H9 (cell line): ENCODE data around the gene RPS23. TPM values are rescaled to one million over a fixed set of nuclear protein-coding genes. Genes with fewer than 3 reads are reported as not detected.
A peak's percentile ranks its signal among the peaks of the same experiment; 100 is the strongest.

ENCODE experiments used
- DNase-seq: peaks from one replicate; pipeline ENCODE4 v3.0.0-alpha.2; 2017
- H2AFZ ChIP-seq: one replicate; pipeline ENCODE4 v1.6.1; 2013; ENCODE audit warnings: mild to moderate bottlenecking, low read length, control low read depth, moderate library complexity
- H2AK5ac ChIP-seq: 2 replicates; pipeline ENCODE4 v1.6.1; 2013; ENCODE audit warnings: low read length, control low read depth, mixed read lengths; ENCODE audit not compliant: insufficient read length
- H2BK120ac ChIP-seq: one replicate; pipeline ENCODE4 v1.6.1; 2013; ENCODE audit warnings: low read depth, mild to moderate bottlenecking, low read length, control low read depth, inconsistent platforms; ENCODE audit not compliant: poor library complexity, severe bottlenecking
- H2BK12ac ChIP-seq: 2 replicates; pipeline ENCODE4 v1.6.1; 2013; ENCODE audit warnings: low read length, control low read depth, mixed read lengths, low read depth; ENCODE audit not compliant: insufficient read length
- H2BK15ac ChIP-seq: 2 replicates; pipeline ENCODE4 v1.6.1; 2013; ENCODE audit warnings: low read depth, low read length, control low read depth
- H2BK20ac ChIP-seq: one replicate; pipeline ENCODE4 v1.6.1; 2013; ENCODE audit warnings: low read depth, mild to moderate bottlenecking, low read length, control low read depth, inconsistent platforms; ENCODE audit not compliant: poor library complexity, severe bottlenecking
- H2BK5ac ChIP-seq: 2 replicates; pipeline ENCODE4 v1.6.1; 2013; ENCODE audit warnings: low read length, control low read depth, mixed read lengths; ENCODE audit not compliant: insufficient read length
- H3K14ac ChIP-seq: 2 replicates; pipeline ENCODE4 v1.6.1; 2013; ENCODE audit warnings: low read length, control low read depth; ENCODE audit not compliant: insufficient read depth
- H3K18ac ChIP-seq: 2 replicates; pipeline ENCODE4 v1.6.1; 2013; ENCODE audit warnings: low read depth, mild to moderate bottlenecking, mixed read lengths, low read length, control low read depth; ENCODE audit not compliant: insufficient read length
- H3K23ac ChIP-seq: 2 replicates; pipeline ENCODE4 v1.6.1; 2013; ENCODE audit warnings: low read length, control low read depth, mixed read lengths, low read depth; ENCODE audit not compliant: insufficient read length
- H3K23me2 ChIP-seq: 2 replicates; pipeline ENCODE4 v1.6.1; 2013; ENCODE audit warnings: low read depth, mild to moderate bottlenecking, mixed read lengths, low read length, control low read depth; ENCODE audit not compliant: insufficient read length, poor library complexity, severe bottlenecking
- H3K27ac ChIP-seq: 2 replicates; pipeline ENCODE4 v1.5.1; 2013; ENCODE audit warnings: low read length, control low read depth, mixed read lengths, low read depth; ENCODE audit not compliant: insufficient read length
- H3K27me3 ChIP-seq: 2 replicates; pipeline ENCODE4 v1.6.1; 2013; ENCODE audit warnings: low read length, control low read depth, inconsistent platforms; ENCODE audit not compliant: insufficient read depth
- H3K4ac ChIP-seq: 2 replicates; pipeline ENCODE4 v1.6.1; 2013; ENCODE audit warnings: low read depth, mild to moderate bottlenecking, control low read depth, inconsistent platforms, low read length, moderate library complexity
- H3K4me1 ChIP-seq: 2 replicates; pipeline ENCODE4 v1.6.1; 2013; ENCODE audit warnings: low read length, control low read depth, inconsistent platforms; ENCODE audit not compliant: insufficient read depth
- H3K4me2 ChIP-seq: 2 replicates; pipeline ENCODE4 v1.6.1; 2013; ENCODE audit warnings: low read length, control low read depth, mixed read lengths; ENCODE audit not compliant: insufficient read length, insufficient read depth
- H3K56ac ChIP-seq: 2 replicates; pipeline ENCODE4 v1.6.1; 2013; ENCODE audit warnings: low read depth, mild to moderate bottlenecking, mixed read lengths, low read length, control low read depth; ENCODE audit not compliant: insufficient read length
- H3K79me1 ChIP-seq: 2 replicates; pipeline ENCODE4 v1.6.1; 2013; ENCODE audit warnings: low read depth, mild to moderate bottlenecking, moderate library complexity, low read length, control low read depth, inconsistent platforms; ENCODE audit not compliant: insufficient read depth, poor library complexity, severe bottlenecking
- H3K79me2 ChIP-seq: 2 replicates; pipeline ENCODE4 v1.6.1; 2013; ENCODE audit warnings: low read length, control low read depth, inconsistent platforms; ENCODE audit not compliant: insufficient read depth
- H3K9ac ChIP-seq: 2 replicates; pipeline ENCODE4 v1.6.1; 2013; ENCODE audit warnings: low read length, control low read depth, mixed read lengths; ENCODE audit not compliant: insufficient read length; ENCODE audit errors: extremely low read depth
- H3K9me3 ChIP-seq: one replicate; pipeline ENCODE4 v1.6.1; 2013; ENCODE audit warnings: low read depth, low read length, inconsistent platforms; ENCODE audit not compliant: control insufficient read depth
- H3T11ph ChIP-seq: one replicate; pipeline ENCODE4 v1.6.1; 2013; ENCODE audit warnings: mild to moderate bottlenecking, low read length, control low read depth, inconsistent platforms
- H4K20me1 ChIP-seq: one replicate; pipeline ENCODE4 v1.6.1; 2013; ENCODE audit not compliant: control insufficient read depth, insufficient read length, insufficient read depth
- H4K5ac ChIP-seq: 2 replicates; pipeline ENCODE4 v1.6.1; 2013; ENCODE audit warnings: low read depth, mild to moderate bottlenecking, mixed read lengths, low read length, control low read depth; ENCODE audit not compliant: insufficient read length
- H4K8ac ChIP-seq: replicated peaks from 2 replicates; pipeline ENCODE4 v1.6.1; 2013; ENCODE audit warnings: low read length, control low read depth, mixed read lengths, low read depth; ENCODE audit not compliant: insufficient read length
- H4K91ac ChIP-seq: 2 replicates; pipeline ENCODE4 v1.6.1; 2013; ENCODE audit warnings: low read depth, mild to moderate bottlenecking, moderate library complexity, mixed read lengths, low read length, control low read depth; ENCODE audit not compliant: insufficient read length
- H3K27ac Mint-ChIP-seq, 3 experiments: 2 replicates in 2 of 3; 3 replicates in 1 of 3; pipeline ENCODE4 v1.8.0; 2020 to 2021; ENCODE audit warnings: mixed read lengths in 3 of 3, mild to moderate bottlenecking in 1 of 3, moderate library complexity in 1 of 3
- H3K27me3 Mint-ChIP-seq: 2 replicates; pipeline ENCODE4 v1.8.0; 2021; ENCODE audit warnings: low read depth, mild to moderate bottlenecking, moderate library complexity, mixed read lengths
- H3K36me3 Mint-ChIP-seq, 3 experiments: 2 replicates in 2 of 3; 3 replicates in 1 of 3; pipeline ENCODE4 v1.8.0; 2020 to 2021; ENCODE audit warnings: low read depth in 3 of 3, mixed read lengths in 3 of 3; ENCODE audit not compliant: insufficient read depth in 1 of 3
- H3K4me1 Mint-ChIP-seq, 2 experiments: 2 replicates each; pipeline ENCODE4 v1.8.0; 2020; ENCODE audit warnings: mixed read lengths in 2 of 2
- H3K4me3 Mint-ChIP-seq, 2 experiments: 2 replicates in 1 of 2; 3 replicates in 1 of 2; pipeline ENCODE4 v1.8.0; 2020 to 2021; ENCODE audit warnings: mild to moderate bottlenecking in 2 of 2, mixed read lengths in 2 of 2, moderate library complexity in 1 of 2
- H3K9me3 Mint-ChIP-seq, 2 experiments: 2 replicates in 1 of 2; 3 replicates in 1 of 2; pipeline ENCODE4 v1.8.0; 2020; ENCODE audit warnings: mild to moderate bottlenecking in 2 of 2, mixed read lengths in 2 of 2, moderate library complexity in 1 of 2
- CTCF ChIP-seq: fragments of 200-600 bp; sonication (generic); conservative IDR thresholded peaks from 3 replicates; pipeline ENCODE4 v1.8.0; 2021; ENCODE audit warnings: antibody characterized with exemption, mild to moderate bottlenecking
- WGBS: extraction: QIAGEN DNeasy Blood & Tissue Kit; methylation state at CpG from one replicate; pipeline ENCODE4 v1.1.7; 2013; ENCODE audit warnings: missing lambda C conversion rate, low lambda C conversion rate, mixed read lengths; ENCODE audit not compliant: insufficient read length; ENCODE audit errors: extremely low coverage; 5-methylcytosine and 5-hydroxymethylcytosine counted together
- long read RNA-seq: library from polyadenylated mRNA; unstranded; transcript quantifications from one replicate; pipeline ENCODE4 v2.0.0, GENCODE V29; 2020
- total RNA-seq: library from RNA; stranded (reverse); gene quantifications from 2 replicates; pipeline ENCODE4 v1.2.1, GENCODE V29; 2021

RPS23 gene
- total RNA-seq = 2,916 and 2,922 TPM in 2 replicates
- long read RNA-seq, transcript RPS23-201 (4 exons, 3,437 nt) = major isoform, 412 of 454 reads
- long read RNA-seq, transcript RPS23-203 (3 exons, 576 nt) = minor isoform, 17 of 454 reads
- long read RNA-seq, partial matches to known transcripts = 2 of 454 reads
- long read RNA-seq, other reads (novel, unspliced or antisense) = 20 of 454 reads

DNA sequence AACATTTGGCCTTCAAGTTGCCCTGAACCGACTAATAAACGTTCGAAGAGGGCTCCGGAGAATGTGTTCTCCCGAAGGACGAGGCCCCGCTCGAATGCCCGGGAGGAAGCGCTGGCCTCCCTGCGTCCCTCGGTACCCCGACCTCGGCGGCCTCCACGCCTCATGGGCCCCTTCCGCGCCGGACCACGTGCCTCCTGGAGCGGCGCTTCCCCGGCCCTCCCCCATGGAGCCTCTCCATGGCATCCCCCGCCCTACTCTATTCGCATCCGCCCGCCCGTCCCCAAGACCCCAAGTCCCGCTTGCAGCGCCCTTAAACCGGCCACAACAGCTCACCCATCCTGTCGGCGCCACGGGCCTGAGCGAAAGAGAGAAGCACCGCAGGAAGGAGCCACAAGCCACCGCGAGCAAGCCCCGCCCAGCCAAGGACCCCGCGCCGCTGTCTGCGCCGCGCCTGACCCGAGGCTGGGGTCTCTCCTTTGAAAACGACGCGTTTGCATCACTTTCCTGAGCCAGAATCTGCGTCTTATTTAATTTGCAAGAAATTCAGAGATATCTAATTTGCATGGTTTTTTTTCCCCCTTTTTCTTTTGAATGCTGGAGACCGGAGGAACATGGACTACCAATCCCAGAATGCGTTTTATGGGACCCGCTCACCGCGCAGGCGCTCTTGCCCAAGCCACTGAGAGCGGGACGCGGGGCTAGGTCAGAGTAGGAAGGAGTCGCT, at the start of gene RPS23:
RPS23 (minus strand) TSS at position 368 of the 724 bp plus-strand sequence; CDS start at position 337, 31 bp downstream.
- H4K91ac ChIP-seq = no peak within 1 kb of the TSS
- H3K79me1 ChIP-seq = no peaks in the 10 kb centered on the region
- peak within 1 kb of the TSS; percentile 58 for H3K4me2 ChIP-seq
- H2BK5ac ChIP-seq = peak within 1 kb of the TSS; percentile 33
- H3K14ac ChIP-seq = peak within 1 kb of the TSS; percentile 69
- peak within 1 kb of the TSS; percentile 30; the same call in 1 of the 2 replicates for H3K4ac ChIP-seq
- H3K23ac ChIP-seq = no peak within 1 kb of the TSS
- peak; percentile 88 for DNase-seq
- no peaks in the 10 kb centered on the region for H4K20me1 ChIP-seq
- peaks cover 5% of the 10 kb centered on the region; the same call in 1 of the 2 replicates for H3K79me2 ChIP-seq
- H3K23me2 ChIP-seq = peaks cover 4% of the 10 kb centered on the region
- Mint-ChIP-seq H3K36me3 (peaks cover 32 to 43% (median 41%) of the 10 kb centered on the region in 3 experiments), H3K4me3 (peak within 1 kb of the TSS; percentile 92), H3K4me1 (peaks cover 32 to 43% of the 10 kb centered on the region in 2 experiments), H3K27me3 (no peaks in the 10 kb centered on the region; the same call in 1 of the 2 replicates), H3K9me3 (no peaks in the 10 kb centered on the region; a peak in 1 of 5 replicates), H3K27ac (peak within 1 kb of the TSS; percentile 99 to 100 (median 100))
- H3K56ac ChIP-seq = no peak within 1 kb of the TSS
- peak within 1 kb of the TSS; percentile 19 for H4K5ac ChIP-seq
- H2AK5ac ChIP-seq = no peak within 1 kb of the TSS
- H3K27ac ChIP-seq = peak within 1 kb of the TSS; percentile 63
- WGBS = no CpG with 5 or more reads among the region's 60 CpGs
- H2BK15ac ChIP-seq = no peak within 1 kb of the TSS
- H3K9ac ChIP-seq = peak within 1 kb of the TSS; percentile 99
- H4K8ac ChIP-seq = no peak within 1 kb of the TSS
- H3K27me3 ChIP-seq = no peaks in the 10 kb centered on the region
- peak within 1 kb of the TSS; percentile 93 for H3K18ac ChIP-seq
- H3K9me3 ChIP-seq = no peaks in the 10 kb centered on the region
- H2BK120ac ChIP-seq = no peak within 1 kb of the TSS
- no peak within 1 kb of the TSS for H2BK12ac ChIP-seq
- H3T11ph ChIP-seq = no peak within 1 kb of the TSS
- H2AFZ ChIP-seq = no peak within 1 kb of the TSS
- no peak within 1 kb of the TSS for H2BK20ac ChIP-seq
- no peak for TF ChIP-seq CTCF
- H3K4me1 ChIP-seq = no peaks in the 10 kb centered on the region
